HepG2 (cell line): Measurements from ENCODE around the gene PRKCZ.

Experiments used
- ATRX ChIP-seq: sonication (generic); formaldehyde crosslinking; IDR thresholded peaks from 2 replicates; pipeline ENCODE4 v1.4.0; 2020; ENCODE audit warnings: missing genetic modification reagents, borderline replicate concordance
- HNF4A ChIP-seq: sonication (generic); formaldehyde crosslinking; IDR thresholded peaks from 2 replicates; pipeline ENCODE4 v1.4.0; 2020; ENCODE audit warnings: missing genetic modification reagents
- MAX ChIP-seq: IDR thresholded peaks from 2 replicates; pipeline ENCODE4 v1.6.1; 2012; ENCODE audit warnings: inconsistent platforms
- POLR2A ChIP-seq, 2 experiments: IDR thresholded peaks; 2 replicates each; pipeline ENCODE4 v1.6.1; 2011; ENCODE audit warnings: low read depth in 2 of 2, low read length in 2 of 2, mild to moderate bottlenecking in 1 of 2, moderate library complexity in 1 of 2; ENCODE audit not compliant: insufficient read depth in 1 of 2
- SMARCE1 ChIP-seq: fragments of 450-650 bp; IDR thresholded peaks from 2 replicates; pipeline ENCODE4 v1.6.1; 2017; ENCODE audit warnings: borderline replicate concordance
- TAF1 ChIP-seq: sonication (generic); formaldehyde crosslinking; IDR thresholded peaks from 2 replicates; pipeline ENCODE4 v1.4.0; 2020; ENCODE audit warnings: missing genetic modification reagents
- YY1 ChIP-seq: IDR thresholded peaks from 2 replicates; pipeline ENCODE4 v1.6.1; 2011; ENCODE audit warnings: low read length, low read depth, moderate library complexity, mild to moderate bottlenecking; ENCODE audit not compliant: insufficient read depth, insufficient replicate concordance
- ZMYM3 ChIP-seq: sonication (generic); formaldehyde crosslinking; IDR thresholded peaks from 2 replicates; pipeline ENCODE4 v1.5.1; 2020; ENCODE audit warnings: mild to moderate bottlenecking, missing genetic modification reagents
- ZNF30 ChIP-seq: sonication (generic); formaldehyde crosslinking; IDR thresholded peaks from 2 replicates; pipeline ENCODE4 v1.5.0; 2020; ENCODE audit warnings: mild to moderate bottlenecking, missing genetic modification reagents
- TF ChIP-seq, protein P1 (sequence below): sonication (generic); formaldehyde crosslinking; IDR thresholded peaks from 2 replicates; pipeline ENCODE4 v1.5.0; 2020; ENCODE audit warnings: missing genetic modification reagents
- TF ChIP-seq, protein P2 (sequence below): sonication (generic); formaldehyde crosslinking; IDR thresholded peaks from 2 replicates; pipeline ENCODE4 v1.5.0; 2020; ENCODE audit warnings: mild to moderate bottlenecking, missing genetic modification reagents, moderate library complexity
- TF ChIP-seq, protein P3 (sequence below): sonication (generic); formaldehyde crosslinking; IDR thresholded peaks from 2 replicates; pipeline ENCODE4 v1.8.0; 2022; ENCODE audit warnings: mild to moderate bottlenecking, missing genetic modification reagents; ENCODE audit not compliant: insufficient replicate concordance
- TF ChIP-seq, protein P4 (sequence below): sonication (generic); formaldehyde crosslinking; IDR thresholded peaks from 2 replicates; pipeline ENCODE4 v1.4.0; 2020; ENCODE audit warnings: missing genetic modification reagents

DNA sequence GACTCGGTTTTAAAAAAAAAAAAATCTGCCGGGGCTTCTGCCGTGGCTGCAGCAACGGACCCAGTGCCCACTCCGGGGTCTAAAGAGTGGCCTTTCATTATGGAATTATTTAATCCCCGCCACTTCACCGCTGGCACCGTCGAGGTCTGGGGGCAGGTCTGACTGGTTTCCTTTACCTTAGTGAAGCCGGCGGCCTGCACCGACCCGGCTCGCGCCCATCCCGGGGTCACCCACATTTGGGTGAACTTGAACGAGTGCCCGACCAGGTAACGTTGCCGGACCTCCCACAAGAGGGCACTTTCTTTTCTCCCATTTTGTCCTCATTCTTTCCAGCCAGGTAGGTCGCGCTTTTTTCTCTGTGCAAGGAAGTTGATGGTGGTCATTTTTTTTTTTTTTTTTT, 4.3 kb downstream of the PRKCZ start:
- no peak for TF ChIP-seq ZNF30 (CRISPR knock-in tag)
- TF ChIP-seq, protein P1, sequence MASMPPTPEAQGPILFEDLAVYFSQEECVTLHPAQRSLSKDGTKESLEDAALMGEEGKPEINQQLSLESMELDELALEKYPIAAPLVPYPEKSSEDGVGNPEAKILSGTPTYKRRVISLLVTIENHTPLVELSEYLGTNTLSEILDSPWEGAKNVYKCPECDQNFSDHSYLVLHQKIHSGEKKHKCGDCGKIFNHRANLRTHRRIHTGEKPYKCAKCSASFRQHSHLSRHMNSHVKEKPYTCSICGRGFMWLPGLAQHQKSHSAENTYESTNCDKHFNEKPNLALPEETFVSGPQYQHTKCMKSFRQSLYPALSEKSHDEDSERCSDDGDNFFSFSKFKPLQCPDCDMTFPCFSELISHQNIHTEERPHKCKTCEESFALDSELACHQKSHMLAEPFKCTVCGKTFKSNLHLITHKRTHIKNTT (CRISPR knock-in tag), result no peak
- TF ChIP-seq, protein P2, sequence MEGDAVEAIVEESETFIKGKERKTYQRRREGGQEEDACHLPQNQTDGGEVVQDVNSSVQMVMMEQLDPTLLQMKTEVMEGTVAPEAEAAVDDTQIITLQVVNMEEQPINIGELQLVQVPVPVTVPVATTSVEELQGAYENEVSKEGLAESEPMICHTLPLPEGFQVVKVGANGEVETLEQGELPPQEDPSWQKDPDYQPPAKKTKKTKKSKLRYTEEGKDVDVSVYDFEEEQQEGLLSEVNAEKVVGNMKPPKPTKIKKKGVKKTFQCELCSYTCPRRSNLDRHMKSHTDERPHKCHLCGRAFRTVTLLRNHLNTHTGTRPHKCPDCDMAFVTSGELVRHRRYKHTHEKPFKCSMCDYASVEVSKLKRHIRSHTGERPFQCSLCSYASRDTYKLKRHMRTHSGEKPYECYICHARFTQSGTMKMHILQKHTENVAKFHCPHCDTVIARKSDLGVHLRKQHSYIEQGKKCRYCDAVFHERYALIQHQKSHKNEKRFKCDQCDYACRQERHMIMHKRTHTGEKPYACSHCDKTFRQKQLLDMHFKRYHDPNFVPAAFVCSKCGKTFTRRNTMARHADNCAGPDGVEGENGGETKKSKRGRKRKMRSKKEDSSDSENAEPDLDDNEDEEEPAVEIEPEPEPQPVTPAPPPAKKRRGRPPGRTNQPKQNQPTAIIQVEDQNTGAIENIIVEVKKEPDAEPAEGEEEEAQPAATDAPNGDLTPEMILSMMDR (CRISPR knock-in tag), result no peak
- no peak for TF ChIP-seq ATRX (CRISPR knock-in tag)
- TF ChIP-seq MAX, result no peak
- TF ChIP-seq, protein P3, sequence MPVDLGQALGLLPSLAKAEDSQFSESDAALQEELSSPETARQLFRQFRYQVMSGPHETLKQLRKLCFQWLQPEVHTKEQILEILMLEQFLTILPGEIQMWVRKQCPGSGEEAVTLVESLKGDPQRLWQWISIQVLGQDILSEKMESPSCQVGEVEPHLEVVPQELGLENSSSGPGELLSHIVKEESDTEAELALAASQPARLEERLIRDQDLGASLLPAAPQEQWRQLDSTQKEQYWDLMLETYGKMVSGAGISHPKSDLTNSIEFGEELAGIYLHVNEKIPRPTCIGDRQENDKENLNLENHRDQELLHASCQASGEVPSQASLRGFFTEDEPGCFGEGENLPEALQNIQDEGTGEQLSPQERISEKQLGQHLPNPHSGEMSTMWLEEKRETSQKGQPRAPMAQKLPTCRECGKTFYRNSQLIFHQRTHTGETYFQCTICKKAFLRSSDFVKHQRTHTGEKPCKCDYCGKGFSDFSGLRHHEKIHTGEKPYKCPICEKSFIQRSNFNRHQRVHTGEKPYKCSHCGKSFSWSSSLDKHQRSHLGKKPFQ (CRISPR knock-in tag), result no peak
- no peak for TF ChIP-seq HNF4A (CRISPR knock-in tag)
- TF ChIP-seq, protein P4, sequence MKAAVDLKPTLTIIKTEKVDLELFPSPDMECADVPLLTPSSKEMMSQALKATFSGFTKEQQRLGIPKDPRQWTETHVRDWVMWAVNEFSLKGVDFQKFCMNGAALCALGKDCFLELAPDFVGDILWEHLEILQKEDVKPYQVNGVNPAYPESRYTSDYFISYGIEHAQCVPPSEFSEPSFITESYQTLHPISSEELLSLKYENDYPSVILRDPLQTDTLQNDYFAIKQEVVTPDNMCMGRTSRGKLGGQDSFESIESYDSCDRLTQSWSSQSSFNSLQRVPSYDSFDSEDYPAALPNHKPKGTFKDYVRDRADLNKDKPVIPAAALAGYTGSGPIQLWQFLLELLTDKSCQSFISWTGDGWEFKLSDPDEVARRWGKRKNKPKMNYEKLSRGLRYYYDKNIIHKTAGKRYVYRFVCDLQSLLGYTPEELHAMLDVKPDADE (CRISPR knock-in tag), result no peak
- TF ChIP-seq ZMYM3 (CRISPR knock-in tag), result no peak
- TF ChIP-seq POLR2A (IDR thresholded peaks at IDR 0.05; ENCODE audit: insufficient read depth in 1 of 2, low read depth in 2 of 2, low read length in 2 of 2), result no peak
- no peak for TF ChIP-seq TAF1 (CRISPR knock-in tag)
- TF ChIP-seq SMARCE1, result no peak
- no peak for TF ChIP-seq YY1
